ENCODE data around the gene APBB1.
A peak's percentile ranks its signal among the peaks of the same experiment; 100 is the strongest.

The APBB1 gene

GRCh38 chr11:6402561-6402981 is 16.3 kb downstream of the APBB1 start:
- peak overlapping the region; percentile 11 for H3K4me3 ChIP-seq (ENCODE audit: low read depth, low read length)
- no peak for TF ChIP-seq CTCF (IDR thresholded peaks at IDR 0.05; ENCODE audit: insufficient read depth, low read depth, low read length, missing control alignments)
- DNase-seq (ENCODE audit: low read depth), result peak; percentile 89

GRCh38 chr11:6402061-6402470 is 16.8 kb downstream of the APBB1 start:
- DNase-seq (ENCODE audit: low read depth), result peak; percentile 45
- TF ChIP-seq CTCF (IDR thresholded peaks at IDR 0.05; ENCODE audit: insufficient read depth, low read depth, low read length, missing control alignments), result no peak
- H3K4me3 ChIP-seq (ENCODE audit: low read depth, low read length), result peak overlapping the region; percentile 11

- no peak overlapping the region for H3K4me3 ChIP-seq (ENCODE audit: low read depth, low read length)
- DNase-seq (ENCODE audit: low read depth), result no peak
- TF ChIP-seq CTCF (IDR thresholded peaks at IDR 0.05; ENCODE audit: insufficient read depth, low read depth, low read length, missing control alignments), result no peak
These were observed 17.4 kb downstream of the APBB1 start for GRCh38 chr11:6401464-6401863.

- no peak overlapping the region for H3K4me3 ChIP-seq (ENCODE audit: low read depth, low read length)
- TF ChIP-seq CTCF (IDR thresholded peaks at IDR 0.05; ENCODE audit: insufficient read depth, low read depth, low read length, missing control alignments), result no peak
- no peak for DNase-seq (ENCODE audit: low read depth)
These were observed 18.2 kb downstream of the APBB1 start for GRCh38 chr11:6400431-6401345.

- no peak for DNase-seq (ENCODE audit: low read depth)
- no peak overlapping the region for H3K4me3 ChIP-seq (ENCODE audit: low read depth, low read length)
- TF ChIP-seq CTCF (IDR thresholded peaks at IDR 0.05; ENCODE audit: insufficient read depth, low read depth, low read length, missing control alignments), result no peak
These were observed 21.3 kb downstream of the APBB1 start for GRCh38 chr11:6397636-6398035.

GRCh38 chr11:6397156-6397555 is 21.7 kb downstream of the APBB1 start:
- H3K4me3 ChIP-seq (ENCODE audit: low read depth, low read length), result no peak overlapping the region
- no peak for DNase-seq (ENCODE audit: low read depth)
- no peak for TF ChIP-seq CTCF (IDR thresholded peaks at IDR 0.05; ENCODE audit: insufficient read depth, low read depth, low read length, missing control alignments)
